Measurements from ENCODE around the gene ANKRD39.
A peak's percentile ranks its signal among the peaks of the same experiment; 100 is the strongest.
"Not testable (repeated sequence)": the region's sequence is repeated elsewhere in the genome, so short reads cannot be mapped to it uniquely, and the experiment has no call there.

The ANKRD39 gene

DNA sequence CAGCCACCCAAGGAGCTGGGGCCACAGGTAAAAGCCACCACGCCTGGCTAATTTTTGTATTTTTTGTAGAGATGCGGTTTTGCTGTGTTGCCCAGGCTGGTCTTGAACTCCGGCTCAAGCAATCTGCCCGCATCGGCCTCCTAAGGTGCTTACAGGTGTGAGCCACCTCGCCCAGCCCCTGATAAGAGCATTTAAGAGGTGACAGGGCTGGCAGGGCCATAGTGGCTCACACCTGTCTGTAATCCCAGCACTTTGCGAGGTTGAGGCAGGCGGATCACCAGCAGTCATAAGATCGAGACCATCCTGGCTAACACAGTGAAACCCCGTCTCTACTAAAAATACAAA is 50.7 kb downstream of the ANKRD39 start:
- no peak for DNase-seq

DNA sequence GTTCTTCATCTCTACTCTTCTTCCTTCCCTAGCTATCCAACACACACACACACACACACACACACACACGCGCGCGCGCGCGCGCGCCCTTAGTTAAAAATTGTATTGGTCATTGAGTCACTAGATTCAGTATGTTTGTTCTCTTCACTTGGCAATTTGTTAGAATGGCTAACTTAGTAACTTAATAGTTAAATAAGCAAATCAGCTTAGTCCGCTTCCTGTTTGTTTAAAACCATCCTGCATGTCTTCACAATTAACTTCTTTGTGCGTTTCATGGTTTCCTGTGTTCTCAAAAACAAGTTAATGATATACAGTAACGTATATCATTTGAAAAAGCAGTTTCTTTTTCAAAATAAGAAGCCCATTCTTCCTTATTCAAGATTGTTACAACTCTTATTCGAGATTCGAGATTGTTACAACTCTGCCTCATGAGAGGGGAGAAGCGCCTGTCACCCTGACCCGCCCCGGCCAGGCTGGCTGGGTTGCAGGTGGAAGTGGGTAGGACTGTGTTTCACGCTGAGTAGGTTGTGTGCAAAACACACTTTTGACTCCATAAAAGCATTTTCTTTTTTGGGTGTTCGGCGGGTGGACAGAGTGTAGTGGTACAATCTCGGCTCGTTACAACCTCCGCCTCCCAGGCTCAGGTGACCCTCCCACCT is 51.2 kb downstream of the ANKRD39 start:
- DNase-seq: peak; percentile 77

DNA sequence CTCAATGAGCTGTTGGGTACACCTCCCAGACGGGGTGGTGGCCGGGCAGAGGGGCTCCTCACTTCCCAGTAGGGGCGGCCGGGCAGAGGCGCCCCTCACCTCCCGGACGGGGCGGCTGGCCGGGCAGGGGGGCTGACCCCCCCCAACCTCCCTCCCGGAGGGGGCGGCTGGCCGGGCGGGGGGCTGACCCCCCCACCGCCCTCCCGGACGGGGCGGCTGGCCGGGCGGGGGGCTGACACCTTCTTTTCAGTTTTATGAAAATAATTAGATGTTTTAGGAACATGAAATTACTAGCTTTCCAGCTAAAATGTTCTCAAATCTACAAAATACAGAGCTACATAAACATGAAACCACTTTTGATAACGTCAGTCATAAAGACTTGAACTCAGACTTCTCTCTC is 51.9 kb downstream of the ANKRD39 start:
- DNase-seq: not testable (repeated sequence)

- no peak for DNase-seq
Measured at GRCh38 chr2:96804986-96805385, 52.8 kb downstream of the ANKRD39 start.

DNA sequence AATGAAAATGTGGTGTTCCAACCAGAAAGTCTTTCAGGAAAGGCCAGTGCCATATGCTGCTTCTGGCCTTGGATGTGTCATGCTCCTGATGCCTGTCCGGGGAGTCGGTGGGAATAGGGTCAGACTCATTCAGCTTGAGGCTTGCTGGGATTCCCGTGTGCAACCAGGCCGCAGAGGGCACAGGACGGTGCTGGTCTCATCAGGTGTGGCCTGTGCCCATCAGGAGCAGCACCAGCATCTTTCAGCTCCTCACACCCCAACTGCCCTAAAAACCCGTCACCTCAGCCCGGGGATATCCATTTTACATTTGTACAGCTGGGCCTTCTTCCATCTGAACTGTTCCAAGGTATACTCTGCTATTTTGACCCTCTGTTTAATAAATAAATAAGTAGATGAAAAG is 55.1 kb downstream of the ANKRD39 start:
- no peak for DNase-seq

GRCh38 chr2:96801786-96802595 is 55.8 kb downstream of the ANKRD39 start:
- DNase-seq: peak; percentile 10

GRCh38 chr2:96801005-96801785 is 56.6 kb downstream of the ANKRD39 start:
- DNase-seq: peak; percentile 54

GRCh38 chr2:96800061-96801004 is 57.5 kb downstream of the ANKRD39 start:
- no peak for DNase-seq

- DNase-seq: no peak
Measured at GRCh38 chr2:96799623-96799935, 58.2 kb downstream of the ANKRD39 start.

- DNase-seq: no peak
Measured at GRCh38 chr2:96798733-96799622, 58.8 kb downstream of the ANKRD39 start.

Data from central memory CD4-positive, alpha-beta T cell (primary cell).